SK-N-SH treated with all-trans-retinoic acid at 6 μM for 48 hours (cell line): ENCODE measurements around the gene HYAL3.

Source experiments
- CREB5 ChIP-seq: fragments of 250-450 bp; sonication (Bioruptor Pico); IDR thresholded peaks from 2 replicates; pipeline ENCODE4 v1.5.1; 2020; ENCODE audit warnings: low read depth, mild to moderate bottlenecking, moderate library complexity
- ESRRG ChIP-seq: fragments of 250-450 bp; sonication (Bioruptor Pico); IDR thresholded peaks from 2 replicates; pipeline ENCODE4 v1.6.1; 2021; ENCODE audit warnings: mild to moderate bottlenecking
- GLIS3 ChIP-seq: fragments of 250-450 bp; sonication (Bioruptor Pico); IDR thresholded peaks from 2 replicates; pipeline ENCODE4 v1.5.0; 2020; ENCODE audit warnings: mild to moderate bottlenecking, moderate library complexity
- ISL1 ChIP-seq: fragments of 250-450 bp; sonication (Bioruptor Pico); IDR thresholded peaks from 2 replicates; pipeline ENCODE4 v2.1.2; 2022; ENCODE audit warnings: mild to moderate bottlenecking, moderate library complexity
- OSR1 ChIP-seq: fragments of 250-450 bp; sonication (Bioruptor Pico); IDR thresholded peaks from 2 replicates; pipeline ENCODE4 v1.8.0; 2022; ENCODE audit warnings: moderate library complexity, mild to moderate bottlenecking, inconsistent platforms
- PATZ1 ChIP-seq: fragments of 250-450 bp; sonication (Bioruptor Pico); IDR thresholded peaks from 2 replicates; pipeline ENCODE4 v1.8.0; 2020; ENCODE audit warnings: mild to moderate bottlenecking, moderate library complexity, borderline replicate concordance
- POU6F1 ChIP-seq: fragments of 250-450 bp; sonication (Bioruptor Pico); IDR thresholded peaks from 2 replicates; pipeline ENCODE4 v1.8.0; 2021; ENCODE audit warnings: low read depth, mild to moderate bottlenecking, moderate library complexity, borderline replicate concordance
- RARB ChIP-seq: fragments of 250-450 bp; sonication (Bioruptor Pico); IDR thresholded peaks from 2 replicates; pipeline ENCODE4 v1.8.0; 2021; ENCODE audit warnings: mild to moderate bottlenecking, moderate library complexity
- TCF4 ChIP-seq: fragments of 250-450 bp; sonication (Bioruptor Pico); IDR thresholded peaks from 2 replicates; pipeline ENCODE4 v1.8.0; 2021; ENCODE audit warnings: mild to moderate bottlenecking, moderate library complexity, borderline replicate concordance
- ZFP3 ChIP-seq: fragments of 250-450 bp; sonication (Bioruptor Pico); IDR thresholded peaks from 2 replicates; pipeline ENCODE4 v1.5.0; 2020; ENCODE audit warnings: mild to moderate bottlenecking, moderate library complexity
- ZFP30 ChIP-seq: fragments of 450-650 bp; formaldehyde crosslinking; IDR thresholded peaks from 2 replicates; pipeline ENCODE4 v1.5.0; 2022; ENCODE audit warnings: mild to moderate bottlenecking, moderate library complexity
- ZNF70 ChIP-seq: fragments of 450-650 bp; formaldehyde crosslinking; IDR thresholded peaks from 2 replicates; pipeline ENCODE4 v1.5.0; 2020; ENCODE audit warnings: mild to moderate bottlenecking, moderate library complexity

DNA sequence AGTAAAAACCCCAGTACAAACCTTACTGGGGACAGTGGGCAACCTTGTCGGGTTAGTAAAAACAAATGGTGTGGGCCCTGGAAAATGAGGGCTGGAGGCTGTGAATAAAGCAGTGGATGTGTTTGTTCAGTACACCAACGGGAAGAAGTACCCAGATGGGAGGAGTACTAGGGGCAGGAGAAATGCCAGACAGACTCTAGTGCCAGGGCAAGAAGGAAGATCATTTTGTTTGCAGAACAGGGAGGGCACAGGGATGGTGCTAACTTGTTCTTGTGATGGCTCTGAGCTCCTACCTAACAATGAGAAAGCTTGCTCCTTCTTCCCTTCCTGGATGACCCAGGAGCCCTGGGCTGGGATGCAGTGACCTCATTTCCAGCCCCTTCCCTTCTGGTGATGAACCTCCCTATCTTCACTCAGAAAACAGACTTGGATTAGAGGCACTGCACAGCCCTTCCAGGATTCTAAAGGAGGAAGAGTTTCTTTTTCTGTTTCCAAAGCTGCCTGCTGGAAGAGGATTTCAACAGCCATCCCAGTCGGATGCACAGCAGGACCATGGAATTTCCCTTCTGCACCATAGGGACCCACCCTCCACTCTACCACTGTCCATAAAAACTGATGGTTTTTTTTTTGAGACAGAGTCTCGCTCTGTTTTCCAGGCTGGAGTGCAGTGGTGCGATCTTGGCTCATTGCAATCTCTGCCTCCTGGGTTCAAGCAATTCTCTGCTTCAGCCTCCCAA is 35.3 kb upstream of the HYAL3 start:
- TF ChIP-seq RARB (CRISPR knock-in tag) (no peak), OSR1 (CRISPR knock-in tag) (no peak), GLIS3 (no peak), ZFP3 (CRISPR knock-in tag) (no peak), ZNF70 (no peak), ISL1 (CRISPR knock-in tag) (no peak), PATZ1 (CRISPR knock-in tag) (no peak), ZFP30 (CRISPR knock-in tag) (no peak), ESRRG (CRISPR knock-in tag) (no peak), CREB5 (CRISPR knock-in tag) (no peak), POU6F1 (CRISPR knock-in tag) (no peak), TCF4 (CRISPR knock-in tag) (no peak)
